Hematopoietic multipotent progenitor cell treated with erythropoietin and hydrocortisone succinate and interleukin-3 and kit ligand, for 8 days (in vitro differentiated cells): ENCODE measurements around the gene KATNB1.
"Not testable (repeated sequence)": the region's sequence is repeated elsewhere in the genome, so short reads cannot be mapped to it uniquely, and the experiment has no call there.

Experiments
- DNase-seq: peaks from one replicate; pipeline ENCODE4 v3.0.0-alpha.2; 2015

Gene KATNB1

GRCh38 chr16:57703416-57704010 lies 32.1 kb upstream of the KATNB1 start:
- DNase-seq, result no peak

GRCh38 chr16:57704011-57704904 lies 31.3 kb upstream of the KATNB1 start:
- DNase-seq, result no peak

DNA sequence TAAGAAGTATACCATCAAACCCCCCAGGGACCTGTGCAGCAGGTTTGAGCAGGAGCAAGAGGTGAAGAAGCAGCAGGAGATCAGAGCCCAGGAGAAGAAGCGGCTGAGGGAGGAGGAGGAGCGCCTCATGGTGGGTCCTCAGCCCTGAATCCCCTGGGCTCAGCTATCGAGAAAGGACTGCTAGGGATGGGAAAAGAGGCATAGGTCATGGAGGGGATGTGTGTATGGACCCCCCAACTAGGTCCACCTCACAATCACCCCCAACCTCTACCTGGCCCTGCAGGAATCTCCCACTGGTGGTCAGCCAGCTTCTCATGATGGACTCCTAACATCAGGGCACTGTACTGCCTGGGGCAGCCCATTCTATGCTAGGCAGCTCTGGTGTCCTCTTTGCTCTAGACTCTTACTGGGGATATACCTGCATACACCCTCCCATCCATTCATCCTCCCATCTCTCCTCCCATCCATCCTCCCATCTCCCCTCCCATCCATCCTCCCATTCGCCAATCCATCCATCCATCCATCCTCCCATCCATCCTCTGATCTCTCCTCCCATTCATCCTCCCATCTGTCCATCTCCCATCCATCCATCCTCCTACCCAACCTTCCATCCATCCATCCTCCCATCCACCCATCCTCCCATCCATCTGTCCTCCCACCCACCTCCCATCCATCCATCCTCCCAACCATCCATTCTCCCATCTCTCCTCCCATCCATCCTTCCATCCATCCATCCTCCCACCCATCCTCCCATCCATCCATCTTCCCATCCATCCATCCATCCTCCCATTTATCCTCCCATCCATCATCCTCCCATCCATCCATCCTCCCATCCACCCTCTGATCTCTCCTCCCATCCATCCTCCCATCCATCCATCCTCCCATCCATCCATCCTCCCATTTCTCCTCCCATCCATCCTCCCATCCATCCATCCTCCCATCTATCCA lies 30.4 kb upstream of the KATNB1 start:
- DNase-seq, result no peak

- no peak for DNase-seq
These were observed 28.9 kb upstream of the KATNB1 start for GRCh38 chr16:57706717-57707116.

DNA sequence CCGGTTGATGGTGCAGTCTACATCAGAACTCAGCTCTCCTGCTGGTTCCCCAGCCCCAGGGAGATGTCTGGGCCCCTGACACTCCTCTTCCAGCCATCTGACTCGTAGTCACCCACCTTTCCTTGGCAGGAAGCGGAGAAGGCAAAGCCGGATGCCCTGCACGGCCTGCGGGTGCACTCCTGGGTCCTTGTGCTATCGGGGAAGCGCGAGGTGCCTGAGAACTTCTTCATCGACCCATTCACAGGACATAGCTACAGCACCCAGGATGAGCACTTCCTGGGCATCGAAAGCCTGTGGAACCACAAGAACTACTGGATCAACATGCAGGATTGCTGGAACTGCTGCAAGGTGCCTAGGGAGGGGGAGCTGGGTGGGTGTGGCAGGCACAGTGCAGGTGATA lies 28.2 kb upstream of the KATNB1 start:
- no peak for DNase-seq

DNA sequence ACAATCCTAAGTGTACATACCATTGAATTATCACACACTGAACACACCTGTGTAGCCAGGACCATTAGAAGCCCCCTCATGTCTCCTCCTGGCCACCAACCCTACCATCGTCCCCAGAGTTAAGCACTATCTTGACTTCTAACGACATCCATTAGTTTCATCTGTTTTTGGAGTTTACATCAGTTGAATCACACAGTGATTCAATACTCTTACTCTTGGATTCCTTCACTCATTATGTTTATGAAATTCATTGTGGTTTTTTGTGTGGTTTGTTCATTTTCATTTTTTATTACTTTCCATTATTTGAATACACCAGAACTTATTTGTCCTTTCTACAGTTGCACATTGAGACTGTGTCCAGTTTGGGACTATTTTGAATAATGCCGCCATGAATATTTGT lies 27.4 kb upstream of the KATNB1 start:
- DNase-seq, result no peak

- DNase-seq, result no peak
These were observed 25.9 kb upstream of the KATNB1 start for GRCh38 chr16:57709663-57710062.

DNA sequence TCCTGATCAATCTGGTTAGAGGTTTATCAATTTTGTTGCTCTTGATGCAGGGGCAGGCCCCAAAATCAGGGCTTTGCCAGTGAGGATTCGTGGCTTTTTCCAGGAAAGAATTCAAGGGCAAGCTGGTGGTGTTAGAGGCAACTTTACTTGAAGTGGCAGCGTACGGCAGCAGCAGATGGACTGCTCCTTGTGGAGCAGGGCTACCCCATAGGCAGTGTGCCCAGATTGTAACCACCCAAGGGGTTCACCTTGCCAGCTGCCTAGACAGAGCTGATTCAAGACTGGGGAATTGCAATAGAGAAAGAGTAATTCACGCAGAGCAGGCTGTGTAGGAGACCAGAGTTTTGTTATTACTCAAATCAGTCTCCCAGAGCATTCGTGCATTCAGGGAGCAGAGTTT lies 24.2 kb upstream of the KATNB1 start:
- DNase-seq, result no peak

DNA sequence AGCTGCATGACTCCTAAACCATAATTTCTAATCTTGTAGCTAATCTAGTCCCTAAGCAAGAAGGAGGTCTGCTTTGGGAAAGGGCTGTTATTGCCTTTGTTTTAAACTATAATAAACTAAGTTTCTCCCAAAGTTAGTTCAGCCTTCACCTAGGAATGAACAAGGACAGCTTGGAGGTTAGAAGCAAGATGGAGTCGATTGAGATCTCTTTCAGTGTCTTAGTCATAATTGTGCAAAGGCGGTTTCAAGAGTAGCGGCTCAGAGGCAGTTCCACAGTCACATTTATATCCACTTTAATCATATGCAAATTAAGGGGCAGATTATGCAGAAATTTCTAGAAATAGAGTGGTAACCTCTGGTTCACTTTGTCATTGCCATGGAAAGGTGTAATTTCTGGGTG lies 23.6 kb upstream of the KATNB1 start:
- no peak for DNase-seq

GRCh38 chr16:57712569-57712968 lies 23.0 kb upstream of the KATNB1 start:
- not testable (repeated sequence) for DNase-seq

DNA sequence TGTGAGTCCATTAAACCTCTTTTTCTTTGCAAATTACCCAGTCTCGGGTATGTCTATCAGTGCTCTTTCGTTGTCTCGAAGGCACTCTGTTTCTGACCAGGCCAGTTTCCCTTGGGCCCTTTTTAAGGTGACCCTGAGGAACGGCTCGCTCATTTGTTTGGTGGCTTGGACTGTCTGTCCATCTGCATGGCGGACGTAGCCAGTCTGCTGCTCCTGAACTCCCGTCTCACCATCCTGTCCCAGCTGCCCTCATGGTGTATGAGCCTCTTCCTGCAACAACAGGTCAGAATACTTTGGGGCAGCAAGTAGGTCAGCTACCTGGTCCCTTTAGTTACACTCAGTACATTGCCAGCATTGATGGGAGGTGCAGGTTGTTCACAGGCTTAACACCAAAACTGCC lies 22.0 kb upstream of the KATNB1 start:
- no peak for DNase-seq

DNA sequence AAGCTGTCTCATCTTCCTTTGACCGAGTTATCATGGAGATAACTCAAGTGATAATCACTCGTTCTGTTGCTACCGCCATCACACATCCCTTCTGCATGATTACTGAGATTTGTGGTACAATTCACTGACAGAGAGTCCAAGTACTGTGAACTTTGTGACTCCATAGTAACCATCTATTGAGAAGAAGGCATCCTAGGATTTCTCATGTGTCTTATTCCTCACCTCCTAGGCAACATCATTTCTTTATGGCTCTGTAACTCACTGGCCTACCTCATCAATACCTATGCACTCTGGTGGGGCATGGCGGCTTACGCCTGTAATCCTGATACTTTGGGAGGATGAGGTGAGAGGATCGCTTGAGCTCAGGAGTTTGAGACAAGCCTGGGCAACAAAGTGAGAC lies 21.5 kb upstream of the KATNB1 start:
- DNase-seq, result no peak

DNA sequence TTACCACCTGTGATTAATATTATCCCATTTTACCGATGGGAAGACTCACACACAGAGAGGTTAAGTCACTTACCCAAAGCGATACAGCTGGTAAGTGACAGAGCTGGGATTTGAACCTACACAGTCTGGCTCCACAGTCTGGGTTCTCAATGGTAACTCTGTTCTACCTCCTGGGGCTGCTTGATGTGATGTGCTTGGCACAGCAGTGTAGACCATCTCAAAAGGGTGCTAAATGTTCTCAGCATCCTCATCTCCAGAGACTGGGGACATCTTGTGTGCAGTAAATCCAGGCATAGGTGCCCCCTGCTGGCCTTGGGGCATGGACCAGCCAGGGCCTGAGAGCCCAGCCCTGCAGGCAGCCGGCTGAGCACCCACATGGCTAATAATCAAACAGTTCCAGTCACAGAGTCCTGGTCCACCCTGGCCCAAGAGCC lies 15.4 kb upstream of the KATNB1 start:
- peak; percentile 77 for DNase-seq

- DNase-seq, result no peak
These were observed 14.0 kb upstream of the KATNB1 start for GRCh38 chr16:57721356-57722209.

DNA sequence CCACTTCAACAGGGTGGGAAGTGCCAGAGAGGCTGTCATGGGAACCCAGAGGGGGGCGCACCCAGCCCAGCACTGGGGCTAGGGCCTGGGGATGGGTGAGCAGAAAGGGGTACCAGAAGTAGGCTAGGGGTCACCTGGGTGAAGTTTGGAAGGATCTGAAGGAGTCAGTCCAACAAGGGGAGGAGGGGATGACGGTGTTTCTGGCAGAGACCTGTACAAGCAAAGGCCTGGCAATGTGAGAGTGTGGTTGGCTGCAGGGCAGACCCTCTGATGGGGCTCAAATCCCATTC lies 13.4 kb upstream of the KATNB1 start:
- no peak for DNase-seq

GRCh38 chr16:57722651-57723050 lies 12.9 kb upstream of the KATNB1 start:
- no peak for DNase-seq

DNA sequence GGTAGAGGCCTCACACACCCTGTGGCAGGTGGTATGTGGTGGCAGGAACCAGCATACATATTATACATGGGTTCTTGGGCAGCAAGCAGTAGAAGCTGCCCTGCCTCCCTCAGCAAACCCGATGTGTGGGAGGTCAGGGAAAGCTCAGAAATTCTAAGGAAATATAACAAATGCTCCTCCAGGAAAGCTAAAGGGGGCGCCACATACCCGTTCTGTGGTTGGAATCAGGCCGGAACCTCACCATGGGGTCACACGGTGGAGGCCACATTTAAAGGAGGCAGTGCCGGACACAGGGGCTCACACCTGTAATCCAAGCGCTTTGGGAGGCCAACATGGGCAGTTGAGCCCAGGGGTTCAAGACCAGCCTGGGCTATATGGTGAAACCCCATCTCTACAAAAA lies 12.4 kb upstream of the KATNB1 start:
- no peak for DNase-seq

- no peak for DNase-seq
These were observed 11.0 kb upstream of the KATNB1 start for GRCh38 chr16:57724531-57724930.

- DNase-seq, result no peak
These were observed 10.4 kb upstream of the KATNB1 start for GRCh38 chr16:57725151-57725550.

GRCh38 chr16:57725554-57725953 lies 10.0 kb upstream of the KATNB1 start:
- no peak for DNase-seq

- no peak for DNase-seq
These were observed 9.6 kb upstream of the KATNB1 start for GRCh38 chr16:57725976-57726375.

DNA sequence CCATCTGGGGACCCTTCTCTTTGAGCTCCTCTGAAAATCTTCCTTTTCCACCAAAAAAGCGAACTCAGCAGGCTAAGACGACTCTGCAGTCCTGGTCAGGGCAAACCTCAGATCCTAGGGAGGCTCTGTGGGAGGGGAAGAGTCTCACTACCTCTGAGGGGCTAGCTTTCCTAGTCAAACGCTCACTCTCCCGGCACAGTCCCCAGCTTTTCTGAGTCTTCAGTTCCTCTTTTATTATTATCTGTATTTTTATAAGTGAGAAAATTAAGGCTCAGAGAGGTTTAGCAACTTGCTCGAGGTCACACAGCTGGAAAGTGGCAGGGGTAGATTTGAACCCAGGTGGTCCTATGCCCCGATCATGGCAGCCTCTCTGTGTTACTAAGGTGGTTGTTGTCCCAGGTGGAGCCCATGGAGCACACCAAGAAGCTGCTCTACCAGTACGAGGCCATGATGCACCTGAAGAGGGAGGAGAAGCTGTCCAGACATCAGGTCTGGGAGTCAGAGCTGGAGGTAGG lies 9.1 kb upstream of the KATNB1 start:
- DNase-seq, result no peak
